Measurements from ENCODE around the gene ADCY3. TPM values are rescaled to one million over a fixed set of nuclear protein-coding genes. Genes with fewer than 3 reads are reported as not detected.

Gene ADCY3
- total and polyA plus RNA-seq, 8 donors: 5.2 to 339 (median 24.2) TPM

- no peak for TF ChIP-seq CTCF (IDR thresholded peaks at IDR 0.05)
- DNase-seq: no peak
- Histone ChIP-seq H3K36me3 (no peaks in the 10 kb centered on the region), H3K27me3 (no peaks in the 10 kb centered on the region), H3K4me3 (no peak overlapping the region), H3K27ac (no peak overlapping the region), H3K9me3 (no peaks in the 10 kb centered on the region), H3K4me1 (no peaks in the 10 kb centered on the region)
- intact Hi-C loops (cut with DNase I; ENCODE audit: low total_unique reads): no loop called here
- 72 to 91% (median 74%) methylated on average over 5 of the region's 5 CpGs for WGBS, 5 donors
These were observed 12.7 kb upstream of the ADCY3 start for GRCh38 chr2:24932715-24933114.

GRCh38 chr2:24930768-24931167 lies 10.7 kb upstream of the ADCY3 start:
- H3K36me3 ChIP-seq: no peaks in the 10 kb centered on the region
- H3K4me3 ChIP-seq: no peak overlapping the region
- H3K4me1 ChIP-seq: peaks cover 5 to 15% (median 13%) of the 10 kb centered on the region in 4 donors
- H3K9me3 ChIP-seq: no peaks in the 10 kb centered on the region
- DNase-seq: peak in 1 of 2 donors; percentile 17
- intact Hi-C loops (cut with DNase I; ENCODE audit: low total_unique reads): no loop called here
- TF ChIP-seq POLR2AphosphoS5 (IDR thresholded peaks at IDR 0.05) (no peak), EP300 (IDR thresholded peaks at IDR 0.05) (no peak), POLR2A (IDR thresholded peaks at IDR 0.05) (no peak), CTCF (IDR thresholded peaks at IDR 0.05) (no peak)
- H3K27me3 ChIP-seq: peaks cover 0 to 5% (median 0%) of the 10 kb centered on the region in 3 donors
- H3K27ac ChIP-seq: no peak overlapping the region
- WGBS, 5 donors: 49 to 66% (median 63%) methylated on average over 6 of the region's 6 CpGs

- Histone ChIP-seq H3K9me3 (no peaks in the 10 kb centered on the region), H3K36me3 (no peaks in the 10 kb centered on the region), H3K4me1 (peaks cover 5 to 15% (median 13%) of the 10 kb centered on the region in 4 donors), H3K27ac (no peak overlapping the region), H3K27me3 (peaks cover 0 to 5% (median 0%) of the 10 kb centered on the region in 3 donors), H3K4me3 (no peak overlapping the region)
- TF ChIP-seq POLR2A (IDR thresholded peaks at IDR 0.05) (no peak), CTCF (IDR thresholded peaks at IDR 0.05) (no peak), EP300 (IDR thresholded peaks at IDR 0.05) (no peak), POLR2AphosphoS5 (IDR thresholded peaks at IDR 0.05) (no peak)
- intact Hi-C loops (cut with DNase I; ENCODE audit: low total_unique reads): no loop called here
- peak in 1 of 2 donors; percentile 5 for DNase-seq
- WGBS, 5 donors: 82 to 91% (median 85%) methylated on average over 3 of the region's 3 CpGs
These were observed 9.2 kb upstream of the ADCY3 start for GRCh38 chr2:24929230-24929629.

- Histone ChIP-seq H3K27ac (peak overlapping the region in 1 of 5 donors; percentile 70), H3K4me3 (no peak overlapping the region), H3K36me3 (no peaks in the 10 kb centered on the region), H3K27me3 (peaks cover 0 to 5% (median 0%) of the 10 kb centered on the region in 3 donors), H3K9me3 (no peaks in the 10 kb centered on the region), H3K4me1 (peaks cover 5 to 15% (median 13%) of the 10 kb centered on the region in 4 donors)
- intact Hi-C loops (cut with DNase I; ENCODE audit: low total_unique reads): no loop called here
- no peak for TF ChIP-seq POLR2AphosphoS5 (IDR thresholded peaks at IDR 0.05)
- no peak for TF ChIP-seq POLR2A (IDR thresholded peaks at IDR 0.05)
- no peak for TF ChIP-seq EP300 (IDR thresholded peaks at IDR 0.05)
- TF ChIP-seq CTCF (IDR thresholded peaks at IDR 0.05): no peak
- DNase-seq: no peak
These were observed 8.0 kb upstream of the ADCY3 start for GRCh38 chr2:24928036-24928435.
